Activated CD4-positive, alpha-beta T cell treated with anti-CD3 and anti-CD28 coated beads, Interleukin-2, amount 10 ng/mL, durations not matched to agents 24 days and 14 days (primary cell): ENCODE results near the gene THADA. TPM values are rescaled to one million over a fixed set of nuclear protein-coding genes. Genes with fewer than 3 reads are reported as not detected.

Experiments
- DNase-seq: peaks from one replicate; pipeline ENCODE4 v3.0.0; 2022
- H3K27ac Mint-ChIP-seq: one replicate; pipeline ENCODE4 v1.8.0; 2022; ENCODE audit warnings: mild to moderate bottlenecking, mixed read lengths
- H3K27me3 Mint-ChIP-seq: one replicate; pipeline ENCODE4 v1.8.0; 2022; ENCODE audit warnings: mixed read lengths
- H3K36me3 Mint-ChIP-seq: one replicate; pipeline ENCODE4 v1.8.0; 2022; ENCODE audit warnings: low read depth, mild to moderate bottlenecking, mixed read lengths
- H3K4me1 Mint-ChIP-seq: one replicate; pipeline ENCODE4 v1.8.0; 2021; ENCODE audit warnings: mixed read lengths
- H3K4me3 Mint-ChIP-seq: one replicate; pipeline ENCODE4 v1.8.0; 2022; ENCODE audit warnings: mild to moderate bottlenecking, moderate library complexity, mixed read lengths
- H3K9me3 Mint-ChIP-seq: one replicate; pipeline ENCODE4 v1.8.0; 2021; ENCODE audit warnings: mixed read lengths
- intact Hi-C: fragments of 100-400 bp; cut with micrococcal nuclease; formaldehyde crosslinking; loops from one replicate; pipeline ENCODE4 v1.15.1; 2023
- total RNA-seq: library from RNA; stranded (reverse); gene quantifications from 2 replicates; pipeline ENCODE4 v1.2.3, GENCODE V29; 2022

The THADA gene
- total RNA-seq, 1 donor from 2014 or later: 55.4 TPM

DNA sequence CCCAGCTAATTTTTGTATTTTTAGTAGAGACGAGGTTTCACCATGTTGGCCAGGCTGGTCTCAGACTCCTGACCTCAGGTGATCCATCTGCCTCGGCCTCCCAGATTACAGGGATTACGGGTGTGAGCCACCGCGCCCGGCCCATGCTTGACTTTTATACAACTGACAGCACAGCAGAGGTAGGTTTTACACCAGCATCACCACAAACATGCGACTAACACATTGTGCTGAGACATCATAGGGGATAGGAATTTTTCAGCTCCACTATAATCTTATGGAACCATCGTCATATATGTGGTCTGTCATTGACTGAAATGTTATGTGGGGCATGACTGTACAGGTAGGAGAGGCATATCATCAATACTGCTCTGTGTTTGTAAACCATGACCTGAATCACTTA lies 122.1 kb downstream of the THADA start:
- Mint-ChIP-seq H3K4me3 (no peak overlapping the region), H3K9me3 (no peaks in the 10 kb centered on the region), H3K27ac (no peak overlapping the region), H3K27me3 (no peaks in the 10 kb centered on the region), H3K36me3 (peaks cover 18% of the 10 kb centered on the region), H3K4me1 (no peaks in the 10 kb centered on the region)
- intact Hi-C loops: no loop called here
- DNase-seq: no peak

DNA sequence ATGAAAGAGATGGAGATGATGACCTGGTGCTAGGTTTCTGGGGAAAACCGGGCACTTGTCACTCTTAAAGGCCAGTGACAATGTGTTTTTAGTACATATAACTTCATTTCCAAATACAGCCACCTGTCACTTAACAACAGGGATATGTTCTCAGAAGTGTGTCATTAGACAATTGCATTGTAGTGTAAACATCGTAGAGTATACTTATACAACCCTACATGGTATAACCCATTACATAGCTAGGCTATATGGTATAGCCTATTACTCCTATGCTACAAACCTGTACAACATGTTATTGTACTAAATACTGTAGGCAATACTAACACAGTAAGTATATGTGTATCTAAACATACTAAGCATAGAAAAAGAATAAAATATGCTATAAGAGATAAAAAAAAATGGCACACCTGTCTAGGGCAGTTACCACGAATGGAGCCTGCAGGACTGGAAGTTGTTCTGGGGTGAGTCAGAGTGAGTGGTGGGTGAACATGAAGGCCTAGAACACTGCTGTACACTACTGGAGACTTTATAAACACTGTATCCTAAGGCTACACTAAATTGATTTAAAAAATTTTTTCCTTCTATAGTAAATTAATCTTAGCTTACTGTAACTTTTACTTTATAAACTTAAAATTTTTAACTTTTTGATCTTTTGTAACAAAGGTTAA lies 123.2 kb downstream of the THADA start:
- DNase-seq: no peak
- Mint-ChIP-seq H3K9me3 (no peaks in the 10 kb centered on the region), H3K27me3 (no peaks in the 10 kb centered on the region), H3K27ac (no peak overlapping the region), H3K4me1 (no peaks in the 10 kb centered on the region), H3K36me3 (peaks cover 17% of the 10 kb centered on the region), H3K4me3 (no peak overlapping the region)
- intact Hi-C loops: no loop called here

- no peaks in the 10 kb centered on the region for H3K27me3 Mint-ChIP-seq
- H3K4me1 Mint-ChIP-seq: no peaks in the 10 kb centered on the region
- H3K4me3 Mint-ChIP-seq: no peak overlapping the region
- H3K36me3 Mint-ChIP-seq: peaks cover 23% of the 10 kb centered on the region
- intact Hi-C loops: no loop called here
- no peak overlapping the region for H3K27ac Mint-ChIP-seq
- DNase-seq: no peak
- H3K9me3 Mint-ChIP-seq: no peaks in the 10 kb centered on the region
Measured at GRCh38 chr2:43469713-43470112, 126.1 kb downstream of the THADA start.

DNA sequence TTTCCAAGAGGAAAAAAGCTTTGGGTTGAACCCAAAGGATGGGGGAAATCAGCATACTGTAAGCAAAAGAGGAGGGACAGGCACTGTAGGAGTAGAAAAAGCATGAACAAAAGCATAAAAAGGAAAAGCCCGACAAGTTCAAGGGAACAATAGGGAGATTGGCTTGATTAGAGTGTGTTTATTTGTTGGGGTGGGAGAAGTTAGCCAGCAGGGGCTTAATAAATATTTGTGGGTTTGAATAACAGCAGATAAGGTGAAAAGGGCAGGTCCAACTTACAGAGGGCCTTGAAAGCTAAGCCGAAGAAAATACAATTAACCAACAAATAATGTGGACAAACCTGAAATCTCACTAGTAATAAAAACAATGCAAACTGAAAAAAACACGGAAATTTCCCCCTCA lies 126.7 kb downstream of the THADA start:
- H3K4me1 Mint-ChIP-seq: no peaks in the 10 kb centered on the region
- no peaks in the 10 kb centered on the region for H3K9me3 Mint-ChIP-seq
- no peaks in the 10 kb centered on the region for H3K27me3 Mint-ChIP-seq
- intact Hi-C loops: no loop called here
- peaks cover 23% of the 10 kb centered on the region for H3K36me3 Mint-ChIP-seq
- no peak overlapping the region for H3K27ac Mint-ChIP-seq
- H3K4me3 Mint-ChIP-seq: no peak overlapping the region
- DNase-seq: no peak

DNA sequence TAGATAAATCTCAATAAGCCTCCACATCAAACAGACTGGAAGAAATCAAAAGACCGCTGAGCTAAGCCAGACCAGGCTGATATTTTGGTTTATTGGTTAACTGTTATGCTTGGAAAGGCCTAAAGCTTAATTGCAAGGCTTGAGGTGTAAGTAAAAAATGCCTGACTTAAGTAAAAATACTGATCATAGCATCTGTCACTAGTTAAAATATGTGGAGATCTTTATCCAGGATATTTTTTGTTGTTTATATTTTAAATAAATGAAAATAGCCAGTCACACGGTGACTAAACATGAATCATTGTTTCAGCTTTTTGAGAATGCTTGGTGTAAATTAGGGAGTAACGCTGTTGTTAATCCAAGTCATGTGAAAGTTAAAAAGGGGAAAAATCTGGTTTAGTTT lies 127.9 kb downstream of the THADA start:
- H3K4me3 Mint-ChIP-seq: no peak overlapping the region
- H3K9me3 Mint-ChIP-seq: no peaks in the 10 kb centered on the region
- H3K36me3 Mint-ChIP-seq: peaks cover 23% of the 10 kb centered on the region
- no peaks in the 10 kb centered on the region for H3K27me3 Mint-ChIP-seq
- DNase-seq: no peak
- intact Hi-C loops: no loop called here
- H3K4me1 Mint-ChIP-seq: peaks cover under 1% of the 10 kb centered on the region
- no peak overlapping the region for H3K27ac Mint-ChIP-seq

DNA sequence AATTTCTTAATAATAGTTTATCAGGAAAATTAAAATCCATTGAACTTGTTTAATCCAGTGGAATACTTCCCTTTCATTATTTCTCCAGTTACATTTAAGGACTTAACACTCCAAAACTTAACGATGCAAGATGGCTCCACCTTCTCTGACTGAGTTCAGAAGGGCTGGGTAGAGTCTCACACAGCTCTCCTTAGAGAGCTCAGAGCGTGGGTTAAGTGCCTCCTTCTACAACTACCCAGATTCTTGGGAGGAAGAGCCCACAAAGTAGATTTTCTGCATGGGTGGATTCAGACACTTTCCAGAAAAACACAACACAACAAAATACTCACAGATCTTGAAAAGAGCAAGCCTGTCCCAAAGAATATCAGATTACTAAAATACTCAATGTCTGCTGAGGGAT lies 130.6 kb downstream of the THADA start:
- H3K4me3 Mint-ChIP-seq: no peak overlapping the region
- H3K27me3 Mint-ChIP-seq: no peaks in the 10 kb centered on the region
- no peaks in the 10 kb centered on the region for H3K9me3 Mint-ChIP-seq
- peaks cover 9% of the 10 kb centered on the region for H3K4me1 Mint-ChIP-seq
- H3K27ac Mint-ChIP-seq: no peak overlapping the region
- no peak for DNase-seq
- intact Hi-C loops: no loop called here
- H3K36me3 Mint-ChIP-seq: peaks cover 22% of the 10 kb centered on the region

GRCh38 chr2:43464590-43464989 lies 131.2 kb downstream of the THADA start:
- Mint-ChIP-seq H3K9me3 (no peaks in the 10 kb centered on the region), H3K4me3 (no peak overlapping the region), H3K4me1 (peaks cover 9% of the 10 kb centered on the region), H3K27ac (no peak overlapping the region), H3K27me3 (no peaks in the 10 kb centered on the region), H3K36me3 (peaks cover 22% of the 10 kb centered on the region)
- no peak for DNase-seq
- intact Hi-C loops: no loop called here

DNA sequence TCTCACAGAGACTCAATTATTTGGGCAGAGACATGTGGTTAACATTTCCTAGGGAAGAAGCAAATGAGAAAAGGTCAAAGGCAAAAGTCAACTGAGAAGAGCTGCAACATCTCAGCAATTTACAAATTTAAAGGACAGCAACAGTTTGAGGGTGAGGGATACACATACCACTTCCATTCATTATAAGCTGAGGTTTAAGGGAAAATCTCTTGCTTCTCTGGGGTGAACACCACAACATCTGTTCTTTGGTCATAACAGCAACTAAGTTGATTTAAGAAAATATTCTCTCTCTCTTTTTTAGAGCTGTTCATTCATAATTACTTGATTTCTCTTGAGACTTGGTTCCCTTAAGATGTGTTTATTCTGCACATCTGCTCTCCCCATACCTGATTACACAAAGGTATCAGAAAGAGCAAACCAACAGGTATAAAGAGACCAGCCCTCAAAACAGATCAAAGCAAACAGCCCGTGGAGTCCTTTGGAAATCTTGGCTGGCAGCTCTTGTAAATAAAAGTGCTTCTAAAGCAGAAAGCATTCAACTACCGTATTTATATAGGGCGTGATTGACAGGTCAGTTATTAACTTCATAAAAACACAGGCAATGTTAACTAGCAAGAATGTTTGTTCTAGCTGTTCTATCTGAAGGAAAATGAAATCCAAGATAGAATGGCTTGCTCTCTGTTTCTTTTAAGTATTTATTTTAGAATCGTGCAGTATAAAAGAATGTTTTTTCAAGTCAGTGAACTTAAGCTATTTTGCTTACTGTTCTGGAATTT lies 132.8 kb downstream of the THADA start:
- Mint-ChIP-seq H3K36me3 (peaks cover 27% of the 10 kb centered on the region), H3K27ac (no peak overlapping the region), H3K27me3 (no peaks in the 10 kb centered on the region), H3K4me1 (peaks cover 14% of the 10 kb centered on the region), H3K9me3 (no peaks in the 10 kb centered on the region), H3K4me3 (no peak overlapping the region)
- intact Hi-C loops: no loop called here
- no peak for DNase-seq

DNA sequence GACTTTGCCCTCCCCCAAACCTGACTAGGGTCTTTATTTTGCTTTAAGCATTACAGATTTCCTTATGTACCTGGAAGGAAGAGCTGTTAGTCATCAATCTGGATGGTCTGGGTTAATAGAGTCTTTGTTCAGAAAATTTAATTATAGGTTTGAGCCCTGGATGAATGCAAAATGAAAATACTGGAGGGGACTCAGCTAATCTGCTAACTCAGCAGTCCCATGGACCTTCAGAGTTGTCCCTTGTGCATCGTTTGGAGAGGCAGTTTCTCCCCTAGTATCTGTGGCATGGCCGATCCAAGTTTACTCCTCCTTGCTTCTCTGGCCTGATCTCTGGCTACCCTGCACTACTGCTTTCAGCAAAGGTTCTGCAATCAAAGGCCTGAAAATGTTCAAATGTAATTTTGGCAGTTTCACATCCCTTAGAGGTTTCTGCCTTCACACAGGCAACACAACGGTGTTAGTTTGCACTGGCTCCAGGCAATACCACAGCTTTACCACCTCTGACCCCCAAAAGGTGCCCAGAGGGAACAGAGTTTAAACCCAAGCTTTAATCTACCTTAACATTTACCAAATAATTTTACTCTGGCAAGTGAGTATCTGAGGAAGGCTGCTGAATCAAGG lies 134.3 kb downstream of the THADA start:
- intact Hi-C loops: no loop called here
- no peak for DNase-seq
- Mint-ChIP-seq H3K9me3 (no peaks in the 10 kb centered on the region), H3K27ac (no peak overlapping the region), H3K4me3 (no peak overlapping the region), H3K4me1 (peaks cover 19% of the 10 kb centered on the region), H3K27me3 (no peaks in the 10 kb centered on the region), H3K36me3 (peaks cover 30% of the 10 kb centered on the region)

DNA sequence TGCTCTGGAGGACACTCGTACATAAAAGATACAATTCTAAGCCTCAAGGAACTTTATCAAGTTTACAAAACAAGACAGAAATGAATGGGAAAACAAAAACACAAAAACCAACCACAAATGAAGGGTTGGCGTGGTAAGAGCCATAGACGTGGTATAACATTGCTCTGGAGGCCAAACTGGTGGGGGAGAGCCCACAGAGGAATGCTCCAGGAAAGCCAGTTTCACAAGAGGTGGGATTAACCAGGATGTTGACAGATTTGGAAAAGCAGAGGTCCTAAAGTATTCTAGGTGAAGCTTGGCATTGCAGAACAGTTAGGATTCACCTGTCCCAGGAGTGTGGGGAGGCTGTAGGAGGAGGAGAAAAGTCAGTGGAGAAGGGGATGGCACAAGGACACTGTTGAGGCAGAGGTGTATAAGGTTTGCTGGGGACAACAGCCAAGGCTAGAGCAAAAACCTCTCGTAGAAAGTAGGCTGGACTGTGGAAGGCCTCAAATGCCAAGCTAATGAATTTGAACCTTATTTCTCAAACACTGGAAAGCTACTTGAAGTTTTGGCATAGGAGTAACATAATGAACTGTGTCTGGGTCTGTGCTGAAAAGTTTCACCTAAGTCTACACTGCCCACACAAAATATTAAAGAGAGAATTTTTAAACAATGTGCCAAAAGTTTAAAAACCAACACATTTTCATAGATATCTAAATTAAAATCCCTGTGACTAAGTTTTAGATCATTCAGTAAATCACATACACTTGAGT lies 135.1 kb downstream of the THADA start:
- intact Hi-C loops: no loop called here
- peaks cover 22% of the 10 kb centered on the region for H3K4me1 Mint-ChIP-seq
- no peaks in the 10 kb centered on the region for H3K27me3 Mint-ChIP-seq
- no peak overlapping the region for H3K4me3 Mint-ChIP-seq
- H3K9me3 Mint-ChIP-seq: no peaks in the 10 kb centered on the region
- no peak overlapping the region for H3K27ac Mint-ChIP-seq
- no peak for DNase-seq
- peaks cover 24% of the 10 kb centered on the region for H3K36me3 Mint-ChIP-seq

DNA sequence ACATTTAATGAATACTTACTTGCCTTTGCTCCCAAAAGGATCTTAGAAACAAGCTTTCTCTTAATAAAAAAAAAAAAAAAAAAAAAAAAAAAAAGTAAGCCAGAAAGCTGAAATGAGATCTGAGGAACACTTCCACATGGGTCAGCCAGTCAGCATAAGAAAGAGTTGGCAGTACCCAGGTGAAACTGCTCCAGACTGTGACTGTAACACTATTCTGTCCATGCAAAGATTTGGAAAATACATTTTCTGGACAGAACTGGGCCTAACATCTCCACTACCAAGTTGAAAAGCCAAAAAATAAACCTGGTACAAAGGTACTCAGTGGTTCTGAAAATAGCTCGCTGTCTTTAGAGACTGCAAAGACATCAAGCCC lies 135.7 kb downstream of the THADA start:
- Mint-ChIP-seq H3K36me3 (peaks cover 18% of the 10 kb centered on the region), H3K9me3 (no peaks in the 10 kb centered on the region), H3K27ac (no peak overlapping the region), H3K27me3 (no peaks in the 10 kb centered on the region), H3K4me3 (no peak overlapping the region), H3K4me1 (peaks cover 27% of the 10 kb centered on the region)
- no peak for DNase-seq
- intact Hi-C loops: no loop called here

DNA sequence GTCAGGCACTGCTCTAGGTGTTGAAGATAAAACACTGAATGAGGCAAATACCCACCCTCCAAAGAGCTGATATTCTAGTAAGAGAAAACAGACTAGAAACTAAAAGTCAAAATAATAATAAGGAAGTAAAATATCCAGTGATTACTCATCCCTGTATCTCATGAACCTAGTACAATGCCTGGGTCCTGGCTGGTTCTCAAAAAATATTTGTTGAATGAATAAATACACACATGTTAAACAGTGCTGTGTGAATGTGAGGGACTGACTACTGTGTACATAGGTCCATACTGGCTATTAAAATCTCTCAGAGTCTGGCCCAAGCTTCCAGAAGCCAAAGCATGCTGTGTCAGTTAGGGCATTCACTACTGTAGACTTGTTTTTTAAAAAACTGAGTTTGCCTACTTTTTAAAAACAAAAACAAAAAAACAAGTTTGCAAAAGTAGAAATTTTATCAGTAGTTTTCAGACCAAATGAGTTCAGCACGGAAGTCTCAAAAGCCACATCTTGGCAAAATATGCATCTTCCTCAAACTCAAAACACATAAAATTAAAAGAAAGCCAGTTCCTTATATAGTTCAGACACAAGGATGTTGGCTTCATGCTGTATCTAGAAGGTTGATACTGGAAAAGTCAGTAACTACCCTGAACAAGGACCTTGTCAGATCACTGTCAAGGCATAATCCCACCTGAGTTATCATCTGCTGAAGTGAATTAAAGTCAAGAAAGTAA lies 136.2 kb downstream of the THADA start:
- H3K4me3 Mint-ChIP-seq: no peak overlapping the region
- no peak for DNase-seq
- peaks cover 18% of the 10 kb centered on the region for H3K36me3 Mint-ChIP-seq
- intact Hi-C loops: no loop called here
- no peaks in the 10 kb centered on the region for H3K9me3 Mint-ChIP-seq
- no peak overlapping the region for H3K27ac Mint-ChIP-seq
- H3K27me3 Mint-ChIP-seq: no peaks in the 10 kb centered on the region
- H3K4me1 Mint-ChIP-seq: peaks cover 27% of the 10 kb centered on the region

DNA sequence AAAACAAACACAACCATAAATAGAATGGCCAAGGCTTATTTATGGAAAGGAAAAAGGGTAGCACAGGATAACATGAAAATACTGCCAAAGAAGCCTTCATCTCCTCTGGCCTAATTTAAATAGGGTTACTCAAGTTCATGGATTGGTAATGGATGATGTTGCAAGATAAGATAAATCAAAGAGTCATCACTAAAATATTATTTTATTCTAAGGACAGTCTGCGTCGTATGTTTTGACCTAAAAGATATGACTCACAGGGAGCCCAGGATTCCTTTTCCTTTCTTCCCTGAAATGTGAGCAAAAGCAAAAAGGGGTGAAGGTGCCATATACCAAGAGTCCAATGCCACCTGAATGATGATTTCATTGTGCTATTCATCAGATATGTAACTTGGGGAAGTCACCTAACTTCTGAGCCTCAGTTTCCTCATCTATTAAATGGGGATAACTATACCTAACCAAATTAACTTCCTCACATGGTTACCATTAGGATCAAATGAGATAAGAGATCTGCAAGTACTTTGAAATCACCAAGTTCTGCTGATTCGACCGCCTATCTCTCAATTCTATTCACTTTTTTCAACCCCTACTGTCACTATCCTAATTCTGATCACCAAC lies 137.7 kb downstream of the THADA start:
- Mint-ChIP-seq H3K27me3 (no peaks in the 10 kb centered on the region), H3K4me1 (peaks cover 27% of the 10 kb centered on the region), H3K36me3 (peaks cover 16% of the 10 kb centered on the region), H3K9me3 (no peaks in the 10 kb centered on the region), H3K4me3 (no peak overlapping the region), H3K27ac (no peak overlapping the region)
- intact Hi-C loops: no loop called here
- no peak for DNase-seq
